ENCODE results near the gene RAD51B.

RAD51B gene

DNA sequence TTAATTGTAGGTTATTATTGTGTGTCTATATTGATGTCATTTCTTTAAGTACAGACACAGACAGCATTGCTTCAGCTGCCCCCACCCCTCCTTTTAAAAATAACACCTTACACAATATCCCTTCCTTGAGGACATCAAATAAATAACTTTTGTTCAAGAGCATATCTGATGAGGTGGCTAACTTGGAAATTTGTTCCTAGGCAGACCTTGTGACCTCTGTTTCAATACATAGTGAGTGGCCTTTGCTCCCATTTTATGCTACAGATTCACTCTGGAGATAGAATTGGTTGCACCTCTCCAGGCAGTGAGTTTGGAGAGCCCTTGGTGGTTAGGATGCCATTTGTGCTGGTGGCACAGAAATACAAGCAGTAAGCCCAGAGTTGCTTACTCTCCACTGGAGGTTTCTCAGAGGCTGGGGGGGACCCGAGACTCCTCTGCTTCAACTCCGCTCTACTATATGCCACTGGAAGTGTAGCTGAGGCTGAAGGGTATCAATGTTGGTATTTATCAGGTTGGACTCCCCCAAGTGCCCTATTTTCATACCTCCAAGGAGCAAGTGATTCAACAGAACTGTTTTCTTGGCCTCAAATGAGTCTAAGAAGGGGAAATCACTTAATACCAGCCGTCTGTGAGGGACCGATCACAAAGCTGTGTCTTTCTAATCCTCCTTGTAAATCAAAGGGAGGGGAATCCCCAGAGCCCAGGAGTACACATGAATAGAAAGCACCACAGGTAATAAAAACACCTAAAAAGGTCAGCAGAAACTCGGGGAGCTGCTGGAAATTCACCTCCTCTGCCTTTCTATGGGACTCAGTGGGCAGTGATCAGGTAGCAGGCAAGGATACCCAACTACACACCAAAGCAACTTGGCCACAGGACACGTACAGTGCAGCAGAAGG, 463.1 kb downstream of the RAD51B start:
- TF ChIP-seq ZNF426 (tag by site-specific recombination; IDR thresholded peaks at IDR 0.05) = no peak
- TF ChIP-seq, protein P1, sequence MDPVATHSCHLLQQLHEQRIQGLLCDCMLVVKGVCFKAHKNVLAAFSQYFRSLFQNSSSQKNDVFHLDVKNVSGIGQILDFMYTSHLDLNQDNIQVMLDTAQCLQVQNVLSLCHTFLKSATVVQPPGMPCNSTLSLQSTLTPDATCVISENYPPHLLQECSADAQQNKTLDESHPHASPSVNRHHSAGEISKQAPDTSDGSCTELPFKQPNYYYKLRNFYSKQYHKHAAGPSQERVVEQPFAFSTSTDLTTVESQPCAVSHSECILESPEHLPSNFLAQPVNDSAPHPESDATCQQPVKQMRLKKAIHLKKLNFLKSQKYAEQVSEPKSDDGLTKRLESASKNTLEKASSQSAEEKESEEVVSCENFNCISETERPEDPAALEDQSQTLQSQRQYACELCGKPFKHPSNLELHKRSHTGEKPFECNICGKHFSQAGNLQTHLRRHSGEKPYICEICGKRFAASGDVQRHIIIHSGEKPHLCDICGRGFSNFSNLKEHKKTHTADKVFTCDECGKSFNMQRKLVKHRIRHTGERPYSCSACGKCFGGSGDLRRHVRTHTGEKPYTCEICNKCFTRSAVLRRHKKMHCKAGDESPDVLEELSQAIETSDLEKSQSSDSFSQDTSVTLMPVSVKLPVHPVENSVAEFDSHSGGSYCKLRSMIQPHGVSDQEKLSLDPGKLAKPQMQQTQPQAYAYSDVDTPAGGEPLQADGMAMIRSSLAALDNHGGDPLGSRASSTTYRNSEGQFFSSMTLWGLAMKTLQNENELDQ (tag by site-specific recombination; IDR thresholded peaks at IDR 0.05; ENCODE audit: low read depth) = no peak
- TF ChIP-seq ZNF404 (tag by site-specific recombination; IDR thresholded peaks at IDR 0.05) = no peak
- no peak for TF ChIP-seq ZNF2 (tag by site-specific recombination; IDR thresholded peaks at IDR 0.05)
- TF ChIP-seq ZNF112 (tag by site-specific recombination; IDR thresholded peaks at IDR 0.05) = no peak
- TF ChIP-seq ZNF114 (tag by site-specific recombination; IDR thresholded peaks at IDR 0.05) = no peak
- TF ChIP-seq ZNF624 (tag by site-specific recombination; IDR thresholded peaks at IDR 0.05) = no peak
- no peak for TF ChIP-seq ZNF169 (tag by site-specific recombination; IDR thresholded peaks at IDR 0.05)
- TF ChIP-seq OSR2 (tag by site-specific recombination; IDR thresholded peaks at IDR 0.05) = no peak
- no peak for TF ChIP-seq ZNF558 (tag by site-specific recombination; IDR thresholded peaks at IDR 0.05)
- TF ChIP-seq YY2 (tag by site-specific recombination; IDR thresholded peaks at IDR 0.05) = no peak
- TF ChIP-seq ZNF140 (tag by site-specific recombination; IDR thresholded peaks at IDR 0.05) = no peak
- TF ChIP-seq, protein P2, sequence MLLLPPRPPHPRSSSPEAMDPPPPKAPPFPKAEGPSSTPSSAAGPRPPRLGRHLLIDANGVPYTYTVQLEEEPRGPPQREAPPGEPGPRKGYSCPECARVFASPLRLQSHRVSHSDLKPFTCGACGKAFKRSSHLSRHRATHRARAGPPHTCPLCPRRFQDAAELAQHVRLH (tag by site-specific recombination; IDR thresholded peaks at IDR 0.05) = no peak
- TF ChIP-seq, protein P3, sequence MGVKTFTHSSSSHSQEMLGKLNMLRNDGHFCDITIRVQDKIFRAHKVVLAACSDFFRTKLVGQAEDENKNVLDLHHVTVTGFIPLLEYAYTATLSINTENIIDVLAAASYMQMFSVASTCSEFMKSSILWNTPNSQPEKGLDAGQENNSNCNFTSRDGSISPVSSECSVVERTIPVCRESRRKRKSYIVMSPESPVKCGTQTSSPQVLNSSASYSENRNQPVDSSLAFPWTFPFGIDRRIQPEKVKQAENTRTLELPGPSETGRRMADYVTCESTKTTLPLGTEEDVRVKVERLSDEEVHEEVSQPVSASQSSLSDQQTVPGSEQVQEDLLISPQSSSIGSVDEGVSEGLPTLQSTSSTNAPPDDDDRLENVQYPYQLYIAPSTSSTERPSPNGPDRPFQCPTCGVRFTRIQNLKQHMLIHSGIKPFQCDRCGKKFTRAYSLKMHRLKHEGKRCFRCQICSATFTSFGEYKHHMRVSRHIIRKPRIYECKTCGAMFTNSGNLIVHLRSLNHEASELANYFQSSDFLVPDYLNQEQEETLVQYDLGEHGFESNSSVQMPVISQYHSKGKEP (tag by site-specific recombination; IDR thresholded peaks at IDR 0.05) = no peak
- TF ChIP-seq MEIS1 (CRISPR knock-in tag; IDR thresholded peaks at IDR 0.05; ENCODE audit: borderline replicate concordance) = no peak
- TF ChIP-seq ZSCAN16 (tag by site-specific recombination; IDR thresholded peaks at IDR 0.05) = no peak
- no peak for TF ChIP-seq ZFP69B (tag by site-specific recombination; IDR thresholded peaks at IDR 0.05)
- ChIA-PET POLR2A (no interaction called here), CTCF (no interaction called here)
- Histone ChIP-seq H3K36me3 (ENCODE audit: control insufficient read depth in 2 of 2, insufficient read depth in 1 of 2, low read length in 2 of 2) (no peaks in the 10 kb centered on the region), H3K4me1 (ENCODE audit: control insufficient read depth, insufficient read depth, low read length) (no peaks in the 10 kb centered on the region), H3K4me3 (ENCODE audit: low read depth, low read length) (no peak overlapping the region), H3K9me3 (ENCODE audit: control insufficient read depth, insufficient read depth, low read depth, low read length) (no peaks in the 10 kb centered on the region), H3K27ac (ENCODE audit: extremely low read depth, low read depth, low read length) (no peak overlapping the region)

DNA sequence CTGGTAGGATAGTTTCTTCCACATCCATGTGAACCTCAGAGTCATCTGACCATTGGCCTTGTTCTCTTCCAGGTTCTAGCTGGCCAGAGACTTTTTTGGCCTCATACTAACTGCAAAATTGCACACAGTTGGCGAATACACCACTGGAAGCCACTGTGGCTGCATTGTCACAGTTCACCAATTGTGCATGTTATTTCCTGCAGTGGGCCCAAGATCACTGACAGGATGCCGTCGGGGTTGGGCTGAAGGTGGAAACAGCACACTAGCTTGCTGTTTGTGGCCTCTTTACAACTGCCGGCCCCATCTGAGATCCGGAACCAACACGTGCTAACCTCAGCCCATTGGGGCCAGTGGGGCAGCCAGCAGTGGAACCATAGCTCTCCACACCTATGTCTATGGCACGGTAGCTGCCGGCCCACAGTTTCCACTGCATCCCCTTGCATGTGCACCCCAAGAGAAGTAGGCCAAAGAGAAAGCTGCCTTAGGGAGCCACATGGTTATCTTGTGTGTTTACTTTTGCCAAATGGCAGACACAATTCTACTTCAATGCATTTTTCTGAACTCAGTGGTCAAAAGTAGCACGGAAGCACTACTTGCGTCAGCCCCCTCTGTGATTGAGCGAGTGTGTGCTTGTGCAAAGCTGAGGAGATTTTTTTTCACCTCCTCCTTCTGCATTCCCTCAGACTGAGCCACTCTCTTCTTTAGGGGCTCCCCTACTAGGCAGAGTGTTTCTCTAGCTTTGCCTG, 464.0 kb downstream of the RAD51B start:
- Histone ChIP-seq H3K4me3 (ENCODE audit: low read depth, low read length) (no peak overlapping the region), H3K27ac (ENCODE audit: extremely low read depth, low read depth, low read length) (no peak overlapping the region), H3K4me1 (ENCODE audit: control insufficient read depth, insufficient read depth, low read length) (no peaks in the 10 kb centered on the region), H3K36me3 (ENCODE audit: control insufficient read depth in 2 of 2, insufficient read depth in 1 of 2, low read length in 2 of 2) (no peaks in the 10 kb centered on the region), H3K9me3 (ENCODE audit: control insufficient read depth, insufficient read depth, low read depth, low read length) (no peaks in the 10 kb centered on the region)
- ChIA-PET CTCF (no interaction called here), POLR2A (no interaction called here)
- TF ChIP-seq ZNF664 (tag by site-specific recombination; IDR thresholded peaks at IDR 0.05) = no peak
- no peak for TF ChIP-seq KLF10 (tag by site-specific recombination; IDR thresholded peaks at IDR 0.05)
- no peak for TF ChIP-seq ZNF114 (tag by site-specific recombination; IDR thresholded peaks at IDR 0.05)
- TF ChIP-seq, protein P4, sequence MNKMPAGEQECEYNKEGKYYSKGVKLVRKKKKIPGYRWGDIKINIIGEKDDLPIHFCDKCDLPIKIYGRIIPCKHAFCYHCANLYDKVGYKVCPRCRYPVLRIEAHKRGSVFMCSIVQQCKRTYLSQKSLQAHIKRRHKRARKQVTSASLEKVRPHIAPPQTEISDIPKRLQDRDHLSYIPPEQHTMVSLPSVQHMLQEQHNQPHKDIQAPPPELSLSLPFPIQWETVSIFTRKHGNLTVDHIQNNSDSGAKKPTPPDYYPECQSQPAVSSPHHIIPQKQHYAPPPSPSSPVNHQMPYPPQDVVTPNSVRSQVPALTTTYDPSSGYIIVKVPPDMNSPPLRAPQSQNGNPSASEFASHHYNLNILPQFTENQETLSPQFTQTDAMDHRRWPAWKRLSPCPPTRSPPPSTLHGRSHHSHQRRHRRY (tag by site-specific recombination; IDR thresholded peaks at IDR 0.05) = no peak
- TF ChIP-seq ZNF501 (tag by site-specific recombination; IDR thresholded peaks at IDR 0.05) = no peak
- no peak for TF ChIP-seq SALL2 (tag by site-specific recombination; IDR thresholded peaks at IDR 0.05; ENCODE audit: borderline replicate concordance)
- no peak for TF ChIP-seq ZNF791 (tag by site-specific recombination; IDR thresholded peaks at IDR 0.05)
- no peak for TF ChIP-seq PRDM1 (tag by site-specific recombination; IDR thresholded peaks at IDR 0.05)
- TF ChIP-seq, protein P5, sequence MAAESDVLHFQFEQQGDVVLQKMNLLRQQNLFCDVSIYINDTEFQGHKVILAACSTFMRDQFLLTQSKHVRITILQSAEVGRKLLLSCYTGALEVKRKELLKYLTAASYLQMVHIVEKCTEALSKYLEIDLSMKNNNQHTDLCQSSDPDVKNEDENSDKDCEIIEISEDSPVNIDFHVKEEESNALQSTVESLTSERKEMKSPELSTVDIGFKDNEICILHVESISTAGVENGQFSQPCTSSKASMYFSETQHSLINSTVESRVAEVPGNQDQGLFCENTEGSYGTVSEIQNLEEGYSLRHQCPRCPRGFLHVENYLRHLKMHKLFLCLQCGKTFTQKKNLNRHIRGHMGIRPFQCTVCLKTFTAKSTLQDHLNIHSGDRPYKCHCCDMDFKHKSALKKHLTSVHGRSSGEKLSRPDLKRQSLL (tag by site-specific recombination; IDR thresholded peaks at IDR 0.05) = no peak
- TF ChIP-seq ZNF23 (tag by site-specific recombination; IDR thresholded peaks at IDR 0.05; ENCODE audit: borderline replicate concordance) = no peak
- TF ChIP-seq GLIS2 (tag by site-specific recombination; IDR thresholded peaks at IDR 0.05) = no peak
- no peak for TF ChIP-seq SCRT2 (tag by site-specific recombination; IDR thresholded peaks at IDR 0.05)

Measured in HEK293 (cell line).